DMS53 (cell line): Measurements from ENCODE around the gene B9D2.

Source experiments
- DNase-seq: peaks from one replicate; lab custom pipeline; 2025; lab: John Stamatoyannopoulos, UW

Gene B9D2

GRCh38 chr19:41363753-41364523 lies at the start of gene B9D2:
TSS of gene B9D2 (minus strand) at chr19:41364149. CDS start at chr19:41363519, 630 bp downstream.
- DNase-seq: peak; percentile 100

- no peak for DNase-seq
Observed at GRCh38 chr19:41412953-41413352, 49.0 kb upstream of the B9D2 start.

- no peak for DNase-seq
Observed at GRCh38 chr19:41411968-41412265, 48.0 kb upstream of the B9D2 start.

- DNase-seq: no peak
Observed at GRCh38 chr19:41411100-41411967, 47.4 kb upstream of the B9D2 start.

- DNase-seq: no peak
Observed at GRCh38 chr19:41410336-41411054, 46.5 kb upstream of the B9D2 start.

GRCh38 chr19:41409288-41409687 lies 45.3 kb upstream of the B9D2 start:
- peak; percentile 99 for DNase-seq

GRCh38 chr19:41408846-41409245 lies 44.9 kb upstream of the B9D2 start:
- DNase-seq: peak; percentile 63

- DNase-seq: peak; percentile 57
Observed at GRCh38 chr19:41408256-41408655, 44.3 kb upstream of the B9D2 start.

- peak; percentile 77 for DNase-seq
Observed at GRCh38 chr19:41407271-41407670, 43.3 kb upstream of the B9D2 start.

GRCh38 chr19:41405776-41406175 lies 41.8 kb upstream of the B9D2 start:
- no peak for DNase-seq

- DNase-seq: peak; percentile 93
Observed at GRCh38 chr19:41403181-41403970, 39.4 kb upstream of the B9D2 start.

GRCh38 chr19:41402010-41402409 lies 38.1 kb upstream of the B9D2 start:
- DNase-seq: no peak

GRCh38 chr19:41401483-41401882 lies 37.5 kb upstream of the B9D2 start:
- no peak for DNase-seq

GRCh38 chr19:41399525-41399924 lies 35.6 kb upstream of the B9D2 start:
- no peak for DNase-seq

GRCh38 chr19:41399091-41399490 lies 35.1 kb upstream of the B9D2 start:
- DNase-seq: no peak

- DNase-seq: peak; percentile 44
Observed at GRCh38 chr19:41398598-41398997, 34.6 kb upstream of the B9D2 start.

GRCh38 chr19:41398050-41398418 lies 34.1 kb upstream of the B9D2 start:
- DNase-seq: no peak

- DNase-seq: peak; percentile 100
Observed at GRCh38 chr19:41397086-41398049, 33.4 kb upstream of the B9D2 start, which contains the start of the genes BCKDHA and EXOSC5. TSS of gene BCKDHA (plus strand) at chr19:41397818. CDS start at chr19:41397828, 10 bp downstream. TSS of gene EXOSC5 (minus strand) at chr19:41397359. CDS start at chr19:41397328, 31 bp downstream.

- no peak for DNase-seq
Observed at GRCh38 chr19:41395355-41395754, 31.4 kb upstream of the B9D2 start.

GRCh38 chr19:41392775-41393174 lies 28.8 kb upstream of the B9D2 start:
- DNase-seq: no peak
